Activated naive CD4-positive, alpha-beta T cell treated with anti-CD3 and anti-CD28 coated beads, Interleukin-2, amount 50 U/mL, for 24 hours (primary cell): ENCODE measurements around the gene MAN2B2.

Experiments
- H3K27ac Mint-ChIP-seq: one replicate; pipeline ENCODE4 v1.8.0; 2021; ENCODE audit warnings: mild to moderate bottlenecking, mixed read lengths
- H3K27me3 Mint-ChIP-seq: one replicate; pipeline ENCODE4 v1.8.0; 2021; ENCODE audit warnings: mixed read lengths
- H3K36me3 Mint-ChIP-seq: one replicate; pipeline ENCODE4 v1.8.0; 2021; ENCODE audit warnings: mixed read lengths
- H3K4me1 Mint-ChIP-seq: one replicate; pipeline ENCODE4 v1.8.0; 2021; ENCODE audit warnings: mixed read lengths
- H3K4me3 Mint-ChIP-seq: one replicate; pipeline ENCODE4 v1.8.0; 2021; ENCODE audit warnings: mild to moderate bottlenecking, mixed read lengths
- H3K9me3 Mint-ChIP-seq: one replicate; pipeline ENCODE4 v1.8.0; 2021; ENCODE audit warnings: mixed read lengths

MAN2B2 gene

DNA sequence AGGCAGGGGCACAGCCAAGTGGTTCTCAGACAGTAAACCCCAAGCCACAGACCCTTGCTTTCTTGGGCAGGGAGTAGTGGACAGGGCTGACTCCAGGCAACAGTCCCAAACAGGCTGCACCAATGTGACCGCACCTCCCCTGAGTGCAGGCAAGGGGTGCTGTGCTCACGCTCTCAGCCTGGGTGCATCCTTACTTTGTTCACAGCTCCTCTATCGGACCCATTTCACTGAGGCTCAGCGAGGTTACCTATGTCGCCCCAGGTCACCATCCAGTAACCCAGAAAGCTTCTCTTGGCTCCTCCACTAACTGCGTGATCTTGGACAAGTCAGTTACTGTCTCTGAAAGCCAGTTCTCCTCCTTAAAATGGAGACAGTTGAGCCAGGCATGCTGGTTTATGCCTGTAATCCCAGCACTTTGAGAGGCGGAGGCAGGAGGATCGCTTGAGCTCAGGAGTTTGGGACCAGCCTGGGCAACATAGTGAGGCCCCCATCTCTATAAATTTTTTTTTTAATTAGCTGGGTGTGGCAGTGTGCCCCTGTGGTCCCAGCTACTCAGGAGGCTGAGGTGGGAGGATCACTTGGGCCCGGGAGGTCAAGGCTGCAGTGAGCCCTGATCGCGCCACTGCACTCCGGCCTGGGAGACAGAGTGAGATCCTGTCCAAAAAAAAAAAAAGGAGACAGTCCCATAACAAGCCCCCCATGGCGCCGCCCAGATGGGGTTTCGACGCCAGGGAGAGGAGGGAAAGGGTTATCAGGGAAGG is 823 bp upstream of the MAN2B2 start:
- Mint-ChIP-seq H3K4me3 (peak overlapping the region; percentile 89), H3K27me3 (no peaks in the 10 kb centered on the region), H3K4me1 (peaks cover 8% of the 10 kb centered on the region), H3K27ac (no peak overlapping the region), H3K9me3 (no peaks in the 10 kb centered on the region), H3K36me3 (no peaks in the 10 kb centered on the region)

DNA sequence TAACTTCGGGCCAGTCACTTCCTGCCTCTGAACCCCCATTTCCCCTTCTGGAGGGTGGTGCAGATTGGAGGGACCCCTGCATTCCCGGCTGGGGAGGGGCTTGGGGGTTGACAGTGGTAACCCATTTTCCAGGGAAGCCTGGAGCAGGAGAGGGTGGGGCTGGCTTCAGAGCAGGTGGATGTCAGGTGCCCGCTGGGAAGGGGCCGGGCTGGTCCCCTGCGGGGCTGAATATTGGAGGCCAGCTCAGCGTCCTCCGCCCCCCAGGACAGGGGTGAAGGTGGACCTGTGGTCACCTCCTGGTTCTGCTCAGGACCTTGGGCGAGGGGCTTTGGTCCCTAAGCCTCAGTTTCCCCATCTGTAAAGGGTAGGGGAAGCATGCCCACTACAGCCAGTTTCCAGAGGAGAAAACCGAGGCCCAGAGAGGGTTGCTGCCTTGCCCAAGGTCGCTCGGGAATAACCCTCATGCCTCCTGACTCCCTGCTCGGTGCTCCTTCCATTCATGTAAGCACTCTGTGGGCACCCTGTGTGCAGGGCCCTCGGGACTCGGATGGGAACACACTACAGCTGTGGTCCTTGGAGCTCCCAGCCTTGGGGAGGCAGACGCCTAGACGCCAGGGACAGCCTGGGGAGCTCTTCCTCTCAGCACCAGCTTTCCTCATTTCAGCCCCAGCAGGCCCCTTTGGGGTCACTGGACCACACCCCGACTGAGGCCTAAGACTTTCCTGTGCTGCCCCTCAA is 683 bp downstream of the MAN2B2 start:
- H3K9me3 Mint-ChIP-seq: no peaks in the 10 kb centered on the region
- H3K36me3 Mint-ChIP-seq: peaks cover 10% of the 10 kb centered on the region
- no peak overlapping the region for H3K27ac Mint-ChIP-seq
- H3K27me3 Mint-ChIP-seq: no peaks in the 10 kb centered on the region
- H3K4me3 Mint-ChIP-seq: peak overlapping the region; percentile 79
- H3K4me1 Mint-ChIP-seq: peaks cover 8% of the 10 kb centered on the region

DNA sequence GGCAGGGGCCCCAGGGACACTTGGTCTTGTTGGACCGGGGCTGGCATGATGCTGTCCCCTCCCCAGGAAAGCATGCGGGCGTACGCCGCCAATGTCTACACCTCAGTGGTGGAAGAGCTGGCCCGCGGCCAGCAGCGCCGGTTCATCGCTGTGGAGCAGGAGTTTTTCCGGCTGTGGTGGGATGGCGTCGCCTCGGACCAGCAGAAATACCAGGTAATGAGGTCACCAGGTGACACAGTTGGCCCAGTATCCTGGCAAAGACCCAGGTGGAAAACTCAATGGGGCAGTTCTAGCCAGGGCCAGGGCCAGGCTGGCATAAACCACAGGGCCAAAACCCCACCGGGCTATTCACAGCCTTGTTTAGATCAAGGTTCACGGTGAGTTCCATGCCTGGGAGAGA is 1.5 kb downstream of the MAN2B2 start:
- Mint-ChIP-seq H3K9me3 (no peaks in the 10 kb centered on the region), H3K4me3 (no peak overlapping the region), H3K27me3 (no peaks in the 10 kb centered on the region), H3K36me3 (peaks cover 11% of the 10 kb centered on the region), H3K4me1 (peaks cover 8% of the 10 kb centered on the region), H3K27ac (no peak overlapping the region)

DNA sequence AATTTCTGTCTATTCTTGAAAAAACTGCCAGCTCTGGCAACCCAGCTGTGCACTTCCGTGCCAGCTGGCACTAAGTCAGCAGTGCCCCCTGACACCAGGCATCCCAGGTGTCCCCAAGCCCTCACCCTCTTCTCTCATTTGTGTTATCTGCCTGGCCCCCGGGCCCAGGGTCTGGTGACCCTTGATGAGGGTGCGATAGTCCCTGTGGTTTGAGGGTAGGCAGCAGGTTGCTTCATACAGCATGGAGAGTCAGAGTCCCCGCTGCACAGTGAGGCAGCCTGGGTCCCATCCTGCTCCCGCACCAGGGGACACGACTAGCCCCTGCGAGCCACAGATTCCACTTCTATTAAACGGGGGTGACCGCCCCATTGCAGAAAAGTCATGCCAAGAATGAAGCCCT is 1.9 kb downstream of the MAN2B2 start:
- Mint-ChIP-seq H3K4me1 (peaks cover 8% of the 10 kb centered on the region), H3K27ac (no peak overlapping the region), H3K4me3 (peak overlapping the region; percentile 40), H3K27me3 (no peaks in the 10 kb centered on the region), H3K36me3 (peaks cover 11% of the 10 kb centered on the region), H3K9me3 (no peaks in the 10 kb centered on the region)

DNA sequence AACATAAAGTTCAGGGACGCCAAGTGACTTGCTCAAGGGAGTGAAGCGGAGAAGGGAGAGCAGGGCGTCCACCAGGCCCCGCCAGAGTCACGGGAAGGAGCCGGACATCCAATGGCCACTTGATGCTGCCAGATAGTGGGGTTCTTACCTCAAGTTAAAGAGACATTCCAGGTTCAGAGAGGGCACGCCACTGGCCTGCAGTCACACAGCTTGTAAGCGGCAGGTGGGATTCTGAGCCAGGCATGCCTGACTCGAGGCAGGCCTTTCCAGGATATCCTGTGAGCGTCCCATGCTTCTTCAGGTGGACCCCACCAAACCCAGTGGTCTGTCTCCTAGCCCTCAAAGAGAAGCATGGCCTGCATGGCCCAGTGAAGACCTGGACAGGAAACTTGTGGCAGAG is 2.4 kb downstream of the MAN2B2 start:
- Mint-ChIP-seq H3K27ac (no peak overlapping the region), H3K4me3 (no peak overlapping the region), H3K36me3 (peaks cover 14% of the 10 kb centered on the region), H3K4me1 (peaks cover 8% of the 10 kb centered on the region), H3K9me3 (no peaks in the 10 kb centered on the region), H3K27me3 (no peaks in the 10 kb centered on the region)

DNA sequence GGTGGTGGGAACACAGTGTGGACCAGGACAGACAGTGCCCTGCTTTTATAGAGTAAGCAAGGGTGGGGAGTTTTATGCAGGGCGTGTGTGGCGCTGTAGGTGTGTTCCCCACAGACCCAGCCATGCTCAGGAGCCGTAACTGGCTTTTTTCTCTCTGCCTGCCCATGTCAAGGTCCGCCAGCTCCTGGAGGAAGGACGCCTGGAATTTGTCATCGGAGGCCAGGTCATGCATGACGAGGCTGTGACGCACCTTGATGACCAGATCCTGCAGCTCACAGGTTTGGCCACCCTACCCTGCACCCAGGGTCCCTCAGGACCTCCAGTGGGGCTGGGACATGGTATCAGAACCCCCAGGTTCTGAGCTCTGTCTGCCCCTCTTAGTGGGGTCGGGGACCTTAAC is 3.2 kb downstream of the MAN2B2 start:
- Mint-ChIP-seq H3K36me3 (peaks cover 19% of the 10 kb centered on the region), H3K4me3 (no peak overlapping the region), H3K4me1 (peaks cover 8% of the 10 kb centered on the region), H3K27me3 (no peaks in the 10 kb centered on the region), H3K27ac (no peak overlapping the region), H3K9me3 (no peaks in the 10 kb centered on the region)

DNA sequence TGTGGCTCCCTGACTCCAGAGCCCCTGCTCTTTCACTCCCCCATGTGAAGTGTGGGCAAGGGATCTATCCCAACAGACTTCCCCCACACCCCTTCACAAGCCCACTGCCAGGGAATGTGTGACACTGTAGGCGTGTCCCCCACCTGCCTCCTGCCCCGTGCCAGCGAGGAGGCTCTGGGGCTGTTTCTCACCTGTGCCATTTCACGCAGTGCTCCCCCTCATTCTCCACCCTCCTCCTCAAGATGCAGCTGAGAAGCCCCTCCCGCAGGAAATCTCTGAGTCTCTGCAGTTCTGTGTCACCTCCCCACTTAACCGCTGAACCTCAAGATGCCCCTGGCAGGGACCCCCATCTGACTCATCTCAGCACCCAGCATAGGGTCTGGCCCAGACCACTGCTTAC is 5.4 kb downstream of the MAN2B2 start:
- Mint-ChIP-seq H3K27me3 (no peaks in the 10 kb centered on the region), H3K27ac (no peak overlapping the region), H3K9me3 (no peaks in the 10 kb centered on the region), H3K4me1 (peaks cover 8% of the 10 kb centered on the region), H3K4me3 (no peak overlapping the region), H3K36me3 (peaks cover 26% of the 10 kb centered on the region)

DNA sequence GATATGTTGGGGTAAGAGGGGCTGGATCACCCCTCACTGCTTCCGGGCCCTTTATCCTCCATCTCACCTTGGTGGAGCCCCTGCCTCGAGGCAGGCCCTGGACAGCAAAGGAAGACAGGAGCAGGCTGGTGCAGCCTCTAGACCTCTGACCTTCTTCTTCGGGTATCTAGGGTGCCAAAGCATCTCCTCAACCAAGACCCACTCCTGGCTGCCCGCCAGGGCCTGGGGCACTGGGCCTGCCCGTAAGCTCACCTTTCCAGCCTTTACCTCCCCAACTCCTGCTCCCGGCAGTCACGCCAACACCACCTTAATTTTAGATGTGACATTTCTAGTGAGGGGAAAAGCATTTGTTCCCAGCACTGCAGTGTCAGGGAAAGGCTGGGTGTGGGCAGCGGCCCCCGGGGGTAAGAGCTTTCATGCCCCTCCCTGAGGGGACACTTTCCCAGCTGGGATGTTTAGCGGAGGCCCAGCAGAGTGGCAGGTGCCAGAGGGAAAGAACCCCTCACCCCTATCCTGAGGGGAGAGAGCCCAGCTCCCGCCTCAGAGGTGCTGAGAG is 6.7 kb downstream of the MAN2B2 start:
- peaks cover 4% of the 10 kb centered on the region for H3K4me1 Mint-ChIP-seq
- no peak overlapping the region for H3K27ac Mint-ChIP-seq
- H3K36me3 Mint-ChIP-seq: peaks cover 26% of the 10 kb centered on the region
- no peak overlapping the region for H3K4me3 Mint-ChIP-seq
- no peaks in the 10 kb centered on the region for H3K27me3 Mint-ChIP-seq
- no peaks in the 10 kb centered on the region for H3K9me3 Mint-ChIP-seq

DNA sequence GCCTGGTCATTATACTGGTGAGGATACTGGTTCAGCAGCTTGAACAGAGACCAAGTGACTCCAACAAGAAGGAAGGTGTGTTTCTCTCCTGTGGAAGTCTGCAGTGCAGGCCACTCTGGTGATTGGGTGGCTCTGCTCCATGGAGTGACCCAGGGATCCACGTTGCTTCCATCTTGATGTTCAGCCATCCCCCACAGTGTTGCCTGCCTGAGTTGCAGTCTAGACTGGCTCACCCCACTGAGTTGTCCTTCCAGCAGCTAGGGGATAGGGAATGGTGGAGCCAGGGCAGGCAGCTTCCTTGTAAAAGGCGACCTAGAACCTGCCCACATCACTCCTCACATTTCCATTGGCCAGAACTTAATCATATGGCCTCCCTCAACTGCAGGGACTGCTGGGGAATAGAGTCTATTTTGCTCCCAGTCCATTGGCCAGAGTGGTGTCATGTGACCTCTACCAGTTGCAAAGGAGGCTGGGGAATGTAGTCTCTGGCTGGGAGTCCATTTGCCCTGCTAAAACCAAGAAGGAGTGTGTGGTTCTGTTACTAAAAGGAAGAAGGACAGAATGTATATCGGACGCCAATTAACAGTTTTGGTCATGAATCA is 8.0 kb downstream of the MAN2B2 start:
- Mint-ChIP-seq H3K4me3 (no peak overlapping the region), H3K4me1 (no peaks in the 10 kb centered on the region), H3K27me3 (no peaks in the 10 kb centered on the region), H3K27ac (no peak overlapping the region), H3K36me3 (peaks cover 26% of the 10 kb centered on the region), H3K9me3 (no peaks in the 10 kb centered on the region)

DNA sequence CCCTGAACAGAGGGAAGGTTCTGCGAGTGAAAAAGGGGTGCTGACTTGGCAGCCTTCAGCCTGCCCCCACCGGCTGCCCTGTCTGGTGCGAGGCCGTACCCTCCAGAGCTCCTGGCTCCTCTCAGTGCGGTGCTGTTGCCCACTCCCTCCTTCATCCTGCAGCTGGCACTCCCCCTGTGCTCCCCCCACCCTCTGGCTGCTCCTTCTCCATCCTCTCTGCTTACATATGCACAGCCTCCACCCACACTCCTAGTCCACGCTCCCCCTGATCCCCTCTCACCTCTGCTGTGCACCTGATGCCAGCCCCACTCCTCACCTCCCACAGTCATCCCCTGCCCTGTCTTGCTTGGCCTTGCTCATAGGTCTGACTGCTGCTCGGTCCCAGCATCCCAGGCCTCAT is 9.9 kb downstream of the MAN2B2 start:
- H3K27me3 Mint-ChIP-seq: no peaks in the 10 kb centered on the region
- H3K4me3 Mint-ChIP-seq: no peak overlapping the region
- H3K27ac Mint-ChIP-seq: no peak overlapping the region
- H3K36me3 Mint-ChIP-seq: peaks cover 19% of the 10 kb centered on the region
- H3K4me1 Mint-ChIP-seq: no peaks in the 10 kb centered on the region
- H3K9me3 Mint-ChIP-seq: no peaks in the 10 kb centered on the region

DNA sequence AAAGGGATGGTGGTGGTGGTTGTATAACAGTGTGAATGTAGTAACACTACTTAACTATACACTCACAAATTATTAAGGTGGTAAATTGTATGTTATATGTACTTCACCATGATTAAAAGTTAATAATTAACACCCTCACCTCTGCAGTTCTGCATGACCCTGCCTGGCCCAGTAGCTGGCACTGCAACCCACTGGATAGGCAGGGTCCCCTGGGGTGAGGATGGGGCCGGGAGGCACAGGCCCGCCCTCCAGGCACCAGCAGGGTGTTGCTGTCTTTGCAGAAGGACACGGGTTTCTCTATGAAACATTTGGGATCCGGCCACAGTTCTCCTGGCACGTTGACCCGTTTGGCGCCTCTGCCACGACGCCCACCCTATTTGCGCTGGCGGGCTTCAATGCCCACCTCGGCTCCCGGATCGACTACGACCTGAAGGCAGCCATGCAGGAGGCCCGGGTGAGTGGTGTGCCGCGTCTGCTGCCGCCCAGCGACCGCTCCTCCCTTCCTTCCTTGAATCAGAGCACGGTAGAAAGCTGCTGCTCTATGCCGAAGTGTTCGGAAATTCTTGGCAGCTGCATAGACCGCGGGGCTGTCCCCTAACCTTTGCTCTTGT is 11.8 kb downstream of the MAN2B2 start:
- Mint-ChIP-seq H3K4me1 (no peaks in the 10 kb centered on the region), H3K36me3 (peaks cover 15% of the 10 kb centered on the region), H3K4me3 (no peak overlapping the region), H3K27ac (no peak overlapping the region), H3K9me3 (no peaks in the 10 kb centered on the region), H3K27me3 (no peaks in the 10 kb centered on the region)

DNA sequence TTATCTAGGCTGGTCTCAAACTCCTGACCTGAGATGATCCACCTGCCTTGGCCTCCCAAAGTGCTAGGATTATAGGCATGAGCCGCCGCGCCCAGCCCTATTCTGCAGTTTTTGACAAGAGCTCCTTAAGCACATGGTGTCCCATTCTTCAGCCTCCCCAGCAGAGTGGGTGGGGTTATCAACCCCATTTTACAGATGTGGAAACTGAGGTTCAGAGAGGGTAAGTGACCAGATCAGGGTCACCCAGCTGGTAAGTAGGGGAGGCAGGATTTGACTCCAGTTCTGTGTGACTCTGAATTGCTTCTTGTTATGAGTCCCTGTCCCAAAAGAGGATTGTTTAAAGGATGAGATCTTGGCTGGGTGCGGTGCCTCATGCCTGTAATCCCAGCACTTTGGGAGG is 14.5 kb downstream of the MAN2B2 start:
- no peak overlapping the region for H3K27ac Mint-ChIP-seq
- no peaks in the 10 kb centered on the region for H3K4me1 Mint-ChIP-seq
- H3K27me3 Mint-ChIP-seq: no peaks in the 10 kb centered on the region
- no peaks in the 10 kb centered on the region for H3K9me3 Mint-ChIP-seq
- H3K36me3 Mint-ChIP-seq: no peaks in the 10 kb centered on the region
- H3K4me3 Mint-ChIP-seq: no peak overlapping the region

DNA sequence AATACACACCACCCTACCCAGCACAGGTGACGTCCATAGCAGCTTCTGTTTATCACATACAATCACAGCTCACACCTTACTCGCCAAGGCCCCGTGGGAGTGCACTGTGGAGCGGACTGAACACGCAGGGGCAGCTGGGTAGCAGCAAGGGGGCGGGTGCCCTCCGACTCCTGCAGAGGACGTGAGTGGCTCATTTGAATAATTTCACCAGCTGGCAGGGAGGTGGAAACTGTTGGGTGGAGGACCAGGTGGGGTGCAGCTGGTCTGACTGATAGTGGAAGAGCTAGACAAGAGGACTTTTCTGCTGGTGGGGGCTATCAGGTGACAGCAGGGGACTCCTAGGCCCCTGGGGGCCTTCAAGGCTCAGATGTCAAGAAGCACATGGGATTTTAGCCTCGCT is 16.3 kb downstream of the MAN2B2 start:
- H3K27me3 Mint-ChIP-seq: no peaks in the 10 kb centered on the region
- H3K4me3 Mint-ChIP-seq: no peak overlapping the region
- peaks cover 3% of the 10 kb centered on the region for H3K36me3 Mint-ChIP-seq
- H3K4me1 Mint-ChIP-seq: no peaks in the 10 kb centered on the region
- no peak overlapping the region for H3K27ac Mint-ChIP-seq
- no peaks in the 10 kb centered on the region for H3K9me3 Mint-ChIP-seq

DNA sequence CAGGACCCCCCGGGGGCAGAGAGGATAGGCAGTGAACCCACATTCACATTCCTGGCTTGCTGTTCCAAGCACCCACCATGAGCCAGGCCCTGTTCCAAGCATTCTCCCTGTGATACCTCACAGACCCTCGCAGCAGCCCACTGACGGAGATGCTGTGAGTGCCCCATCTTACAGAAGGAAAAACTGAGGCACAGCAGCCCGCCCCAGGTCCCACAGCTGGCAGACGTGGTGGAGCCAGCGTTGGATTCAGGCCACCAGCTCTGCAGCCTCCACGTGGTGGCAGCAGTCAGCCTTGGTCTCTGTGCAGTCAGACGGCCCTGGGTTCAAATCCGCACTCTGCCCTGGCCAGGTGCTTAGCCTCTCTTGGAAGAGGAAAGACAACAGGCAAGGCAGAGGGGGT is 16.8 kb downstream of the MAN2B2 start:
- no peaks in the 10 kb centered on the region for H3K9me3 Mint-ChIP-seq
- H3K36me3 Mint-ChIP-seq: peaks cover 3% of the 10 kb centered on the region
- H3K4me1 Mint-ChIP-seq: no peaks in the 10 kb centered on the region
- no peak overlapping the region for H3K4me3 Mint-ChIP-seq
- no peak overlapping the region for H3K27ac Mint-ChIP-seq
- no peaks in the 10 kb centered on the region for H3K27me3 Mint-ChIP-seq

DNA sequence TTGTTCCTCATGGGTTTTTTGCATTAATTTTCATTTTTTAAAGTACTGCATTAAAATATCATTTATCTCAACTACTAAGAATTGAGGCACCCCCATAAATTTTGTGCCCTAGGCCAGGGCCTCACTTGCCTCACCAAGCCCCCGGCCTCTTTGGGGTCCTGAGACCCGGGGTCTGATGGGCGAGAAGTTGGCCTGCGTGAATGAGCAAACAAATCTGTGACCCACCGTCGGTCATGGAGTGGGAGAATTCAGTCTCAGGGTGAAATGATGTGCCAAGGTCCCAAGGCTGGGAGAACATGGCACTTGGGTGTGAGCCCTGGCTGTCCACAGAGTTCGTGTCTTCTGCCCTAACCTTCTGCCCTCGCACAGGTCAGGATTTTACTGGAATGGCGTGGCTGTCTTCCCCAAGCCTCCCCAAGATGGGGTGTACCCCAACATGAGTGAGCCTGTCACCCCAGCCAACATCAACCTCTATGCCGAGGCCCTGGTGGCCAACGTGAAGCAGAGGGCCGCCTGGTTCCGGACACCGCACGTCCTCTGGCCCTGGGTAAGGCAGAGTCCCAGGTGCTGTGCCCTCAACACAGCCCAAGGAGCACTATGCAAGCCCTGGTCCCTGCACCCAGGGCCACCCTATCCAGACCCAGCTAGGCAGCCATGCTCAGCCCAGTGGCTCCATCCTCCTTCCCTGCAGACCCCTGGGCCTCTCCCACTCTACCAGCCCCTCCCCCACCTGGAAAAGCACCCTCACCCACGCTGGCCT is 18.0 kb downstream of the MAN2B2 start:
- H3K4me3 Mint-ChIP-seq: no peak overlapping the region

More for the DNA sequence above, 18.0 kb downstream of the MAN2B2 start:
- no peaks in the 10 kb centered on the region for H3K9me3 Mint-ChIP-seq
- H3K27ac Mint-ChIP-seq: no peak overlapping the region
- H3K4me1 Mint-ChIP-seq: no peaks in the 10 kb centered on the region
- H3K27me3 Mint-ChIP-seq: no peaks in the 10 kb centered on the region
- H3K36me3 Mint-ChIP-seq: peaks cover 3% of the 10 kb centered on the region
